Kidney (tissue), 14 donors: Measurements from ENCODE around the gene BACH1. TPM values are rescaled to one million over a fixed set of nuclear protein-coding genes. Genes with fewer than 3 reads are reported as not detected.
"Not testable (repeated sequence)": the region's sequence is repeated elsewhere in the genome, so short reads cannot be mapped to it uniquely, and the experiment has no call there.

Experiments used
- DNase-seq, 5 donors: peaks; one replicate each; pipeline ENCODE4 v3.0.0-alpha.2; 2013 to 2020
- FAIRE-seq: peaks from 2 replicates; lab custom pipeline; 2012; peaks lifted over from hg19 to GRCh38; lab: Jason Lieb, UNC
- H3K27ac ChIP-seq, 2 donors: one replicate each; pipeline ENCODE4 v1.7.0; 2013; ENCODE audit warnings: low read depth in 2 of 2, low read length in 2 of 2, inconsistent platforms in 1 of 2
- H3K27me3 ChIP-seq: one replicate; pipeline ENCODE4 v1.7.1; 2013; ENCODE audit warnings: low read length, inconsistent platforms; ENCODE audit not compliant: control insufficient read depth, insufficient read depth
- H3K36me3 ChIP-seq, 3 donors: one replicate each; pipeline versions ENCODE4 v1.7.0 to v1.7.1; 2013; ENCODE audit warnings: low read length in 3 of 3, control low read depth in 1 of 3, inconsistent platforms in 1 of 3; ENCODE audit not compliant: insufficient read depth in 3 of 3, control insufficient read depth in 2 of 3
- H3K4me1 ChIP-seq, 3 donors: one replicate each; pipeline versions ENCODE4 v1.7.0 to v1.7.1; 2013; ENCODE audit warnings: low read length in 3 of 3, inconsistent platforms in 1 of 3, low read depth in 1 of 3; ENCODE audit not compliant: control insufficient read depth in 2 of 3, insufficient read depth in 2 of 3
- H3K4me3 ChIP-seq, 3 donors: one replicate each; pipeline versions ENCODE4 v1.7.0 to v1.8.1; 2013; ENCODE audit warnings: low read length in 3 of 3, control low read depth in 1 of 3, inconsistent platforms in 1 of 3
- H3K9ac ChIP-seq, 3 donors: one replicate each; pipeline versions ENCODE4 v1.7.0 to v1.7.1; 2013; ENCODE audit warnings: low read length in 3 of 3, control low read depth in 1 of 3, inconsistent platforms in 1 of 3
- H3K9me3 ChIP-seq, 3 donors: one replicate each; pipeline versions ENCODE4 v1.7.0 to v1.7.1; 2013; ENCODE audit warnings: low read length in 3 of 3, control low read depth in 1 of 3, inconsistent platforms in 1 of 3; ENCODE audit not compliant: control insufficient read depth in 2 of 3, insufficient read depth in 1 of 3
- intact Hi-C: fragments of 100-400 bp; cut with DNase I; formaldehyde crosslinking; loops from one replicate; pipeline ENCODE4 v1.11.1; 2022
- polyA plus RNA-seq: library from polyadenylated mRNA; stranded (reverse); fragments of 350-450 nt; fragmentation: Illumina TruSeq; extraction: RNeasy Lipid Tissue Mini Kit (QIAGEN cat#74804); gene quantifications from one replicate; pipeline ENCODE4 v1.2.3, GENCODE V29; 2014; ENCODE audit warnings: low read depth, low replicate concordance; ENCODE audit not compliant: insufficient read depth
- total RNA-seq: library from RNA; stranded (reverse); fragmentation: NEBNext Ultra II Directional; extraction: Animal tissue kit (Norgen Biotek cat#: 25700); gene quantifications from one replicate; pipeline ENCODE4 v1.2.1, GENCODE V29; 2021
- TF ChIP-seq, protein P1 (sequence below): IDR thresholded peaks from 3 replicates; pipeline ENCODE4 v1.5.1; 2012; ENCODE audit warnings: mild to moderate bottlenecking, moderate library complexity, borderline replicate concordance; ENCODE audit not compliant: insufficient read depth; ENCODE audit errors: extremely low read depth
- donor health status: control.
- donor health status: control.
- donor health status: control.
- donor health status: control.
- donor health status: control.
- donor health status: DM: yes; HTN: yes; CAD: no.
- donor health status: Normal renal cell carcinoma (clear cell type).

Gene BACH1
- total and polyA plus RNA-seq, 2 donors from 2014 or later: 5.6 to 85.1 TPM

GRCh38 chr21:29271927-29272333 lies 26.8 kb upstream of the BACH1 start:
- FAIRE-seq (no peak), DNase-seq (no peak)
- H3K4me3 ChIP-seq: no peak overlapping the region
- no peaks in the 10 kb centered on the region for H3K4me1 ChIP-seq
- TF ChIP-seq, protein P1, sequence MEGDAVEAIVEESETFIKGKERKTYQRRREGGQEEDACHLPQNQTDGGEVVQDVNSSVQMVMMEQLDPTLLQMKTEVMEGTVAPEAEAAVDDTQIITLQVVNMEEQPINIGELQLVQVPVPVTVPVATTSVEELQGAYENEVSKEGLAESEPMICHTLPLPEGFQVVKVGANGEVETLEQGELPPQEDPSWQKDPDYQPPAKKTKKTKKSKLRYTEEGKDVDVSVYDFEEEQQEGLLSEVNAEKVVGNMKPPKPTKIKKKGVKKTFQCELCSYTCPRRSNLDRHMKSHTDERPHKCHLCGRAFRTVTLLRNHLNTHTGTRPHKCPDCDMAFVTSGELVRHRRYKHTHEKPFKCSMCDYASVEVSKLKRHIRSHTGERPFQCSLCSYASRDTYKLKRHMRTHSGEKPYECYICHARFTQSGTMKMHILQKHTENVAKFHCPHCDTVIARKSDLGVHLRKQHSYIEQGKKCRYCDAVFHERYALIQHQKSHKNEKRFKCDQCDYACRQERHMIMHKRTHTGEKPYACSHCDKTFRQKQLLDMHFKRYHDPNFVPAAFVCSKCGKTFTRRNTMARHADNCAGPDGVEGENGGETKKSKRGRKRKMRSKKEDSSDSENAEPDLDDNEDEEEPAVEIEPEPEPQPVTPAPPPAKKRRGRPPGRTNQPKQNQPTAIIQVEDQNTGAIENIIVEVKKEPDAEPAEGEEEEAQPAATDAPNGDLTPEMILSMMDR: no peak
- no peaks in the 10 kb centered on the region for H3K27me3 ChIP-seq
- intact Hi-C loops: no loop called here
- no peaks in the 10 kb centered on the region for H3K9me3 ChIP-seq
- H3K9ac ChIP-seq: no peak overlapping the region
- no peaks in the 10 kb centered on the region for H3K36me3 ChIP-seq
- no peak overlapping the region for H3K27ac ChIP-seq

DNA sequence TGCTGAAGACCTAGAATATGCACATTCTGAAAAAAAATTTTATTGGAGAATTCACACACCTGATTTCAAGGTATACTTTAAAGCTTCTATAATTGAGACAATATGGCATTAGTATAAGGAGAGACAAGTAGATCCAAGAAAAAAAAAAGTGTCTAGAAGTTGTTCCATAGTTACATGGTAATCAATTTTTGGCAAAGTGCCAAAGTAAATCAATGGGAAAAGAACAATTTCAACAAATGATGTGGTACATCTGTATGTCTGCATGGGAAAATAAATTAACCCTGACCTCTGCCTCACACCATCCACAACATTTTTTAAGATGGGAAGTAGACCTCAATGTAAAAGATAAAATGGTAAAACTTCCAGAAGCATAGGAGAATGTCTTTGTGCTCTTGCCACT lies 21.3 kb upstream of the BACH1 start:
- TF ChIP-seq, protein P1: no peak
- intact Hi-C loops: no loop called here
- no peak for DNase-seq

GRCh38 chr21:29279558-29279957 lies 19.2 kb upstream of the BACH1 start:
- intact Hi-C loops: no loop called here
- DNase-seq (no peak), FAIRE-seq (no peak)
- no peaks in the 10 kb centered on the region for H3K4me1 ChIP-seq
- no peaks in the 10 kb centered on the region for H3K27me3 ChIP-seq
- H3K4me3 ChIP-seq: no peak overlapping the region
- H3K9me3 ChIP-seq: no peaks in the 10 kb centered on the region
- no peak overlapping the region for H3K9ac ChIP-seq
- no peak overlapping the region for H3K27ac ChIP-seq
- H3K36me3 ChIP-seq: no peaks in the 10 kb centered on the region
- TF ChIP-seq, protein P1: no peak

More for the DNA sequence above, 21.3 kb upstream of the BACH1 start:
- no peaks in the 10 kb centered on the region for H3K36me3 ChIP-seq
- no peak overlapping the region for H3K27ac ChIP-seq
- no peaks in the 10 kb centered on the region for H3K27me3 ChIP-seq
- no peak for FAIRE-seq
- no peaks in the 10 kb centered on the region for H3K4me1 ChIP-seq
- no peaks in the 10 kb centered on the region for H3K9me3 ChIP-seq
- H3K4me3 ChIP-seq: no peak overlapping the region
- H3K9ac ChIP-seq: no peak overlapping the region

DNA sequence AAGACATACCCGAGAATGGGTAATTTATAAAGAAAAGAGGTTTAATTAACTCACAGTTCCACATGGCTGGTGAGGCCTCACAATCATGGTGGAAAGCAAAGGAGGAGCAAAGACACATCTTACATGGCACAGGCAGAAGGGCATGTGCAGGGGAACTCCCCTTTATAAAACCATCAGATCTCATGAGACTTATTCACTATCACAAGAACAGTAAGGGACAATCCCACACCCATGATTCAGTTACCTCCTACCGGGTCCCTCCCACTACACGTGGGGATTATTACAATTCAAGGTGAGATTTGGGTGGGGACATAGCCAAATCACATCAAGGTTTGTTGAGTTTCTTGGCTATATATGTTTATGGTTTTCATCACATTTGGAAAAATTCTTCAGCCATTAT lies 16.9 kb upstream of the BACH1 start:
- H3K27ac ChIP-seq, H3K9me3 ChIP-seq, FAIRE-seq, H3K27me3 ChIP-seq, DNase-seq, H3K4me3 ChIP-seq, H3K4me1 ChIP-seq, H3K9ac ChIP-seq, intact Hi-C loops, H3K36me3 ChIP-seq: not testable (repeated sequence)
